HFFc6 (cell line): ENCODE measurements around the gene PATJ. TPM values are rescaled to one million over a fixed set of nuclear protein-coding genes. Genes with fewer than 3 reads are reported as not detected.

ENCODE experiments used
- DNase-seq: peaks from one replicate; pipeline ENCODE4 v3.0.0-alpha.2; 2018
- H3K27ac Mint-ChIP-seq: 2 replicates; pipeline ENCODE4 v1.8.0; 2020; ENCODE audit warnings: mild to moderate bottlenecking, mixed read lengths
- H3K27me3 Mint-ChIP-seq: 2 replicates; pipeline ENCODE4 v1.8.0; 2021; ENCODE audit warnings: mild to moderate bottlenecking, moderate library complexity, mixed read lengths; ENCODE audit not compliant: insufficient read depth
- H3K36me3 Mint-ChIP-seq: 2 replicates; pipeline ENCODE4 v1.8.0; 2021; ENCODE audit warnings: low read depth, mixed read lengths
- H3K4me1 Mint-ChIP-seq: 2 replicates; pipeline ENCODE4 v1.8.0; 2020; ENCODE audit warnings: low read depth, mixed read lengths
- H3K4me3 Mint-ChIP-seq: 2 replicates; pipeline ENCODE4 v1.8.0; 2020; ENCODE audit warnings: mild to moderate bottlenecking, moderate library complexity, mixed read lengths
- H3K9me3 Mint-ChIP-seq: 2 replicates; pipeline ENCODE4 v1.8.0; 2020; ENCODE audit warnings: mild to moderate bottlenecking, mixed read lengths
- total RNA-seq, 6 experiments: library from RNA; stranded (reverse); fragmentation: NEBNext Ultra II Directional; extraction: Animal tissue kit (Norgen Biotek cat#: 25700); gene quantifications; 2 replicates in 1 of 6; 3 replicates in 5 of 6; pipeline ENCODE4 v1.2.3, GENCODE V29; 2021
- TF ChIP-seq, protein P1 (sequence below): fragments of 200-600 bp; sonication (generic); IDR thresholded peaks from 2 replicates; pipeline ENCODE4 v1.5.0; 2021; ENCODE audit warnings: antibody characterized with exemption, mild to moderate bottlenecking

PATJ gene
- total RNA-seq, 6 experiments from 2014 or later = 4.7 to 8.0 (median 5.7) TPM

GRCh38 chr1:62006690-62007089 lies 264.4 kb downstream of the PATJ start:
- Mint-ChIP-seq H3K27ac (no peak overlapping the region), H3K9me3 (peaks cover 7% of the 10 kb centered on the region; the same call in 1 of the 2 replicates), H3K36me3 (no peaks in the 10 kb centered on the region), H3K4me1 (no peaks in the 10 kb centered on the region), H3K4me3 (no peak overlapping the region), H3K27me3 (peaks cover 4% of the 10 kb centered on the region; the same call in 1 of the 2 replicates)
- TF ChIP-seq, protein P1, sequence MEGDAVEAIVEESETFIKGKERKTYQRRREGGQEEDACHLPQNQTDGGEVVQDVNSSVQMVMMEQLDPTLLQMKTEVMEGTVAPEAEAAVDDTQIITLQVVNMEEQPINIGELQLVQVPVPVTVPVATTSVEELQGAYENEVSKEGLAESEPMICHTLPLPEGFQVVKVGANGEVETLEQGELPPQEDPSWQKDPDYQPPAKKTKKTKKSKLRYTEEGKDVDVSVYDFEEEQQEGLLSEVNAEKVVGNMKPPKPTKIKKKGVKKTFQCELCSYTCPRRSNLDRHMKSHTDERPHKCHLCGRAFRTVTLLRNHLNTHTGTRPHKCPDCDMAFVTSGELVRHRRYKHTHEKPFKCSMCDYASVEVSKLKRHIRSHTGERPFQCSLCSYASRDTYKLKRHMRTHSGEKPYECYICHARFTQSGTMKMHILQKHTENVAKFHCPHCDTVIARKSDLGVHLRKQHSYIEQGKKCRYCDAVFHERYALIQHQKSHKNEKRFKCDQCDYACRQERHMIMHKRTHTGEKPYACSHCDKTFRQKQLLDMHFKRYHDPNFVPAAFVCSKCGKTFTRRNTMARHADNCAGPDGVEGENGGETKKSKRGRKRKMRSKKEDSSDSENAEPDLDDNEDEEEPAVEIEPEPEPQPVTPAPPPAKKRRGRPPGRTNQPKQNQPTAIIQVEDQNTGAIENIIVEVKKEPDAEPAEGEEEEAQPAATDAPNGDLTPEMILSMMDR = no peak
- DNase-seq = no peak

- peaks cover 3% of the 10 kb centered on the region; the same call in 1 of the 2 replicates for H3K27me3 Mint-ChIP-seq
- H3K9me3 Mint-ChIP-seq = peaks cover 15% of the 10 kb centered on the region; the same call in 1 of the 2 replicates
- TF ChIP-seq, protein P1 = no peak
- H3K4me1 Mint-ChIP-seq = no peaks in the 10 kb centered on the region
- no peak overlapping the region for H3K27ac Mint-ChIP-seq
- H3K4me3 Mint-ChIP-seq = no peak overlapping the region
- DNase-seq = no peak
- H3K36me3 Mint-ChIP-seq = 0 out of 2 replicates have a peak, but pooled peaks cover 4% of the 10 kb centered on the region
These were observed 268.7 kb downstream of the PATJ start for GRCh38 chr1:62011006-62011405.

DNA sequence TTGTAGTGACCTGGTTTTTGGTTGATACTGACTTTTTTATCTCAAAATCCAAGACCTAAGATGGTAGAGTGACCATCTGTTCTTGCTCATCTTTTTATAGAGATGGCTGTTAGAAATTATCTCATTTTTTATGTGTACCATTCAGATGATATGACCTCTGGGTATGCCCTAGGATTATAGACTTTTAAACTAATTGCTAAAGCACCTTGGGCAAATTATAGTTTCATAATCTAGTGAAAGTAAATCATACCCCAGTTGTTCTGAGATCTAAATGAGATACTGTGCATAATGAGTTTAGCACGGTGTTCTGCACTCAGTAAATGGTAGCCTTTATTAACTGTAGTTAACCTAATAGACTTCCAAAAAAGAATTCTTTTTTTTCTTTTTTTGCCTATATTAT lies 269.8 kb downstream of the PATJ start:
- H3K4me3 Mint-ChIP-seq = no peak overlapping the region
- H3K27me3 Mint-ChIP-seq = no peaks in the 10 kb centered on the region
- TF ChIP-seq, protein P1 = no peak
- 0 out of 2 replicates have a peak, but pooled peaks cover 4% of the 10 kb centered on the region for H3K36me3 Mint-ChIP-seq
- H3K9me3 Mint-ChIP-seq = peaks cover 17% of the 10 kb centered on the region; the same call in 1 of the 2 replicates
- H3K27ac Mint-ChIP-seq = no peak overlapping the region
- DNase-seq = no peak
- H3K4me1 Mint-ChIP-seq = no peaks in the 10 kb centered on the region

DNA sequence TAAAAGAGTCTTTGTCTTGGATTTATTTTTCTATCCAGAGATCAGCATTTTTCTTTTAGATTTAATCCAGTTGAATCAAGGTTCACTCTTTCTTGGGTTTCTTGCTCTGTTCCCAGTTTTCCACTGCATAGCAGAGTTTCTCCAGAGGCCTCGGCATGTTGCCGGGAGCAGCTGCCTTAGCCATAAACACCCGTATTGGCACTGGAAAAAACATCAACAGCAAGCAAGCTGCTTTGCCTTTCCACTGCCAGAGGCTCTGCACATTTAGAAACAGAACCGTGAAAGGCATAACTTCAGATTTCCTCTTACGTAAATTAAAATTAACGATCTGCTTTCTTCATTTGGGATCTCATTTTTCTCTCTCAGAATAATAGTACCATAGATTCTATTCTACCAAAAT lies 270.6 kb downstream of the PATJ start:
- Mint-ChIP-seq H3K4me3 (no peak overlapping the region), H3K9me3 (peaks cover 17% of the 10 kb centered on the region; the same call in 1 of the 2 replicates)
- DNase-seq = no peak

DNA sequence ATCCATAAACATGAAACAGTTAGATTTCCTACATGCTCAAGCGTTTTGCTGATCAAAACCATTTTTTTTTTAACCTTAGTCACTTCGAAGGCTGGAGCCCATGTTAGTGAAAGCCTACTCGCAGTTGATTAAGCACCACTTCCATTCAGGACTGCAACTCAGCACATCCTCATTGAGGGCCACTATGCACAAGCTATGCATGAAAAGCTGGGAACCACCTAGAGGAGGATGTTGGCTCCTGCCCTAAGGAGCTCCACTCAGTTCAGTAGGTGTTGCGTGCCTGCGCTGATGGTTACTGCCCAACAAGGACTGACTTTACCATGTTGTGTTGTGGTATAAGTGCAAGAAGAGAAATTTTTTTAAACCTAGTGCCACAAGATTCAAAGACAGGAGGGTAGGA lies 271.0 kb downstream of the PATJ start:
- DNase-seq = no peak
- TF ChIP-seq, protein P1 = no peak
- Mint-ChIP-seq H3K4me3 (no peak overlapping the region), H3K9me3 (peaks cover 17% of the 10 kb centered on the region; the same call in 1 of the 2 replicates), H3K27me3 (no peaks in the 10 kb centered on the region), H3K27ac (no peak overlapping the region), H3K36me3 (0 out of 2 replicates have a peak, but pooled peaks cover 4% of the 10 kb centered on the region), H3K4me1 (no peaks in the 10 kb centered on the region)

More for the DNA sequence above, 270.6 kb downstream of the PATJ start:
- TF ChIP-seq, protein P1 = no peak
- 0 out of 2 replicates have a peak, but pooled peaks cover 4% of the 10 kb centered on the region for H3K36me3 Mint-ChIP-seq
- no peaks in the 10 kb centered on the region for H3K27me3 Mint-ChIP-seq
- H3K4me1 Mint-ChIP-seq = no peaks in the 10 kb centered on the region
- H3K27ac Mint-ChIP-seq = no peak overlapping the region
